Glomerular visceral epithelial cell (primary cell): ENCODE results near the gene SIPA1L3.
A peak's percentile ranks its signal among the peaks of the same experiment; 100 is the strongest.

Source experiments
- DNase-seq: peaks from one replicate; pipeline ENCODE4 v3.0.0-alpha.2; 2016; ENCODE audit errors: extremely low spot score

The SIPA1L3 gene

GRCh38 chr19:37947778-37948177 is 40.8 kb downstream of the SIPA1L3 start:
- DNase-seq = no peak

- DNase-seq = no peak
Measured at GRCh38 chr19:37948362-37948761, 41.4 kb downstream of the SIPA1L3 start.

GRCh38 chr19:37950471-37951175 is 43.6 kb downstream of the SIPA1L3 start:
- DNase-seq = no peak

GRCh38 chr19:37951816-37952210 is 44.8 kb downstream of the SIPA1L3 start:
- DNase-seq = peak; percentile 33

GRCh38 chr19:37953171-37953917 is 46.3 kb downstream of the SIPA1L3 start:
- peak; percentile 53 for DNase-seq

GRCh38 chr19:37953918-37954303 is 46.9 kb downstream of the SIPA1L3 start:
- DNase-seq = no peak

- no peak for DNase-seq
Measured at GRCh38 chr19:37954421-37954874, 47.4 kb downstream of the SIPA1L3 start.

GRCh38 chr19:37955986-37956385 is 49.0 kb downstream of the SIPA1L3 start:
- DNase-seq = no peak

- no peak for DNase-seq
Measured at GRCh38 chr19:37957176-37957575, 50.2 kb downstream of the SIPA1L3 start.

GRCh38 chr19:37959665-37960114 is 52.7 kb downstream of the SIPA1L3 start:
- DNase-seq = no peak

GRCh38 chr19:37961198-37961597 is 54.2 kb downstream of the SIPA1L3 start:
- no peak for DNase-seq

- DNase-seq = peak; percentile 70
Measured at GRCh38 chr19:37963190-37963936, 56.4 kb downstream of the SIPA1L3 start.

GRCh38 chr19:37964109-37964508 is 57.1 kb downstream of the SIPA1L3 start:
- peak; percentile 59 for DNase-seq

GRCh38 chr19:37966211-37966661 is 59.2 kb downstream of the SIPA1L3 start:
- DNase-seq = peak; percentile 89

- peak; percentile 90 for DNase-seq
Measured at GRCh38 chr19:37966662-37967231, 59.7 kb downstream of the SIPA1L3 start.

- DNase-seq = no peak
Measured at GRCh38 chr19:37969695-37970094, 62.7 kb downstream of the SIPA1L3 start.

GRCh38 chr19:37970699-37971098 is 63.7 kb downstream of the SIPA1L3 start:
- DNase-seq = no peak

GRCh38 chr19:37972803-37973202 is 65.8 kb downstream of the SIPA1L3 start:
- no peak for DNase-seq

GRCh38 chr19:37973666-37974065 is 66.7 kb downstream of the SIPA1L3 start:
- no peak for DNase-seq

GRCh38 chr19:37975071-37975470 is 68.1 kb downstream of the SIPA1L3 start:
- no peak for DNase-seq

- no peak for DNase-seq
Measured at GRCh38 chr19:37975596-37976515, 68.8 kb downstream of the SIPA1L3 start.
